Pulmonary artery endothelial cell (primary cell): Measurements from ENCODE around the gene SMC6. TPM values are rescaled to one million over a fixed set of nuclear protein-coding genes. Genes with fewer than 3 reads are reported as not detected.

Source experiments
- DNase-seq: peaks from one replicate; pipeline ENCODE4 v3.0.0-alpha.2; 2011; ENCODE audit warnings: low read depth, low spot score
- total RNA-seq: library from RNA; depleted of rRNA; stranded (reverse); fragments of >200 nt; gene quantifications from 2 replicates; pipeline ENCODE4 v1.2.3, GENCODE V29; 2014

SMC6 gene
- total RNA-seq, 1 donor from 2014 or later: 36.2 TPM

DNA sequence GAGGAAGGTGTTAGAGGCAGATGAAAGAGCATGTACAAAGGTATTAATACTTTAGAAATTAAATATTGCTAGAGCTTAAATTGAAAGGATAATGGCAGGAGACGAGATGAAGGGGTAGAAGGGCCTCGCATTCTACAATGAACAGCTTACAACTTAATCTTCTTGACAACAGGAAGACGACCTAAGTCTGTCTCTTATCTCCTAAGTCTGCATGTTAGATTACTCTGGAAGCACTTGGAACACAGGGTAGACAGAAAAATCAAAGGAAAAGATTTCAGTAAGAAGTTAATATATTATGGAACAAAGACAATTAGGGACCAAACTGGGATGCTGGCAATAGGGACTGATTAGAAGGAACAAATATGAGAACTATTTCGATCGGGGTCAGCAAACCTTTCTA, 34.9 kb downstream of the SMC6 start:
- DNase-seq: no peak

DNA sequence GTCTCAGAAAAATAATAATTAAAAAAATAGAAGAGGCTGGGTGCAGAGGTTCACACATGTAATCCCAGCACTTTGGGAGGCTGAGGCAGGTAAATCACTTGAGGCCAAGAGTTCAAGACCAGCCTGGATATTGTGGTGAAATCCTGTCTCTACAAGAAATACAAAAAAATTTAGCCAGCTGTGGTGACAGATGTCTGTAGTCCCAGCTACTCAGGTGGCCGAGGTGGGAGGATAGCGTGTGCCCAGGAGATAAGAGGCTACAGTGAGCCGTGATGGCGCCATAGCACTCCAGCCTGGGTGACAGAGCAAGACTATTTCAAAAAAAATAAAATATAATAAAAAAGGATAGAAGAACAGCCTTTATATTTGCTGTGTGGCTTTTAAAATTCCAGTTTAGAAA, 35.9 kb downstream of the SMC6 start:
- no peak for DNase-seq

DNA sequence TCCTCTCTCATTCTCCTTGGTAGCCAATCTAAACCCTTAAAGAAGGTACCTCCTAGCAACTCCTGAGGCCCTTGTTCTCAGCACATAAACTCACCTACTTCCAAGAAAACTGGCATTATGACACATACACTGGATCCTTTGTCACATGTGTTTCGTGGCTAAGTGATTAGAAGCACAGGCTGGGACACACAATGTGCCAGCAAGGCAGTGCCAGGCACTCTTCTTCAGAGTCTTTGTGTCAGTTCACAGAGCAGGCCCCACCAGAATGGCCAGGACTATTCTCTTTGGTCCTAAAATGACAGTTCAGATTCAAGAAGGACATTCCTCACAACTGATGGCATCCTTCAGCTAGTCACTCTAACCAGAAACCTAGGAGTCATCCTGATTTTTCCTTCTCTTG, 40.3 kb downstream of the SMC6 start:
- DNase-seq: no peak

- no peak for DNase-seq
These were observed 42.9 kb downstream of the SMC6 start for GRCh38 chr2:17710547-17711248.

GRCh38 chr2:17709897-17710296, 43.7 kb downstream of the SMC6 start:
- no peak for DNase-seq

- DNase-seq: no peak
These were observed 45.1 kb downstream of the SMC6 start for GRCh38 chr2:17708501-17708900.

GRCh38 chr2:17706845-17707244, 46.8 kb downstream of the SMC6 start:
- no peak for DNase-seq

GRCh38 chr2:17690776-17691175, 62.8 kb downstream of the SMC6 start:
- DNase-seq: no peak

GRCh38 chr2:17689010-17689409, 64.6 kb downstream of the SMC6 start:
- DNase-seq: no peak

DNA sequence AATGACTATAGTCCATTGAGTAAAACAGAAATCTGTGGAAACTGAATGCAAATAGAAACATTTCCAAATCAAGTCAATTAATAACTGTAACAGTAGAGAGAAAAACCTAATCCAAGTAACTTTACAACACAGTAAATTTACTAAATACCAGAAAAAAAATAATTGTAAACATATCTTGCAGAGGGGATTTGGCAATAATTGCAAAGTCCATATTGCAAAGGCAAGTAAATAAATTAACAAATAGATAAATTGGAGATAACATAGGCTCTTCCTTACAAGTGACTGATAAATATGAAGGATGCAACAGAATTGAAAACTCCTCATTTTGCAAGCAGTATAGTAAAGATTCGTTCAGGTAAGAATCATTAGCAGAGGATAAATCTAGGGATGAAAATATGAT, 65.0 kb downstream of the SMC6 start:
- DNase-seq: no peak

DNA sequence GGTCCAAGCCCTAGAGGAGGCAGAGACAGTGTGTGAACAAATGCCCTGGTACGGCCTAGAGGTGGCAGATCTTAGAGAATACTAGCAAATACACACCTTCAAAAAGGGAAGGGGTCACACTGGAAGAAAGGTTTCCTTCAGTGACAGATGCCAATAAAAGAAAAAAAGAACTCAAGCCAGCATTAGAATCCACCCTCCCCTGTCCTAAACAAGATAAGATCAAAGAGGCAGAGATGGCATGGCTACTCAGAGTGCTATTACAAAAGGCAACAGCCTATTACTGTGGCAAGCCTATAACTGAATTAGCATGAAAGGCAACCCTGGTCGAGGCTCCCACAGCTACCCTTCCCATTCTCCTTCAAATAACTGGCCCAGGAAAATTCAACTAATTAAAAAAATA, 69.6 kb downstream of the SMC6 start:
- DNase-seq: no peak

- no peak for DNase-seq
These were observed 71.3 kb downstream of the SMC6 start for GRCh38 chr2:17682098-17682857.

- DNase-seq: no peak
These were observed 73.5 kb downstream of the SMC6 start for GRCh38 chr2:17680119-17680518.

- DNase-seq: no peak
These were observed 78.8 kb downstream of the SMC6 start for GRCh38 chr2:17674817-17675216.

- DNase-seq: no peak
These were observed 80.9 kb downstream of the SMC6 start for GRCh38 chr2:17672583-17673317.

DNA sequence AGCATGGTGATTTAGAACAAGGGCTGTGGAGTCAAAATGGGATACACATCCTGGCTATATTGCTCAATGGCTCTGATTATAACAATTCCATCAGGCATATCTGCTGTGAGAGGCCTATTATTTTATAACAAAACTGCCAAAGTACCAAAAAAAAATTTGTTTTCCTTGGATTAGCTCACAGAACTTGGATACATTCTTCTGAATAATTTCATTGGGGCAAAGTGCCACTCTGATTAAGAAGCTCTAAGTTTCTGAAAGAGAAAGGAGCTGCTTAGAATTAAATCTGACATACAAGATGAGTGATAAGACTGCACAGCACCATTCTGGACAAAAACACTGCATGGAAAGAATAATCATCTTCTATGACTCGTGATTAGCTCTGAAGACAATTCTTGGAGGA, 85.7 kb downstream of the SMC6 start:
- no peak for DNase-seq

GRCh38 chr2:17664534-17664933, 89.1 kb downstream of the SMC6 start:
- no peak for DNase-seq

- DNase-seq: no peak
These were observed 90.9 kb downstream of the SMC6 start for GRCh38 chr2:17662723-17663122.

- no peak for DNase-seq
These were observed 92.2 kb downstream of the SMC6 start for GRCh38 chr2:17661460-17661859.

- DNase-seq: no peak
These were observed 93.4 kb downstream of the SMC6 start for GRCh38 chr2:17660219-17660618.

- no peak for DNase-seq
These were observed 95.3 kb downstream of the SMC6 start for GRCh38 chr2:17658251-17658843.

- no peak for DNase-seq
These were observed 95.9 kb downstream of the SMC6 start for GRCh38 chr2:17657759-17658158.
